ENCODE data around the gene SF3B5. TPM values are rescaled to one million over a fixed set of nuclear protein-coding genes. Genes with fewer than 3 reads are reported as not detected.

SF3B5 gene
- total RNA-seq, 1 donor from 2014 or later = 129 TPM

- DNase-seq (ENCODE audit: low read depth) (no peak), FAIRE-seq (no peak)
- Histone ChIP-seq H3K9me3 (ENCODE audit: insufficient read depth, low read depth, low read length) (no peaks in the 10 kb centered on the region), H3K4me1 (ENCODE audit: insufficient read depth, low read length) (no peaks in the 10 kb centered on the region), H3K79me2 (ENCODE audit: insufficient read depth, low read length) (no peaks in the 10 kb centered on the region), H3K36me3 (ENCODE audit: insufficient read depth, low read length) (no peaks in the 10 kb centered on the region), H2AFZ (ENCODE audit: low read depth, low read length) (no peak overlapping the region), H3K4me2 (ENCODE audit: low read length) (no peak overlapping the region), H3K27ac (ENCODE audit: low read depth, low read length) (no peak overlapping the region), H3K27me3 (ENCODE audit: insufficient read depth, low read length) (peaks cover 57% of the 10 kb centered on the region), H3K9ac (ENCODE audit: low read length) (no peak overlapping the region), H4K20me1 (ENCODE audit: insufficient read depth, low read length) (no peaks in the 10 kb centered on the region), H3K4me3 (ENCODE audit: insufficient read depth, low read depth, low read length) (no peak overlapping the region)
- Mint-ChIP-seq H3K9me3 (ENCODE audit: unreplicated experiment) (no peaks in the 10 kb centered on the region), H3K36me3 (ENCODE audit: low read depth, unreplicated experiment) (no peaks in the 10 kb centered on the region), H3K27me3 (ENCODE audit: low read depth, unreplicated experiment) (peaks cover 68% of the 10 kb centered on the region), H3K27ac (ENCODE audit: unreplicated experiment) (no peak overlapping the region), H3K4me1 (ENCODE audit: low read depth, unreplicated experiment) (peaks cover 2% of the 10 kb centered on the region), H3K4me3 (ENCODE audit: unreplicated experiment) (no peak overlapping the region)
- TF ChIP-seq EZH2 (IDR thresholded peaks at IDR 0.05; ENCODE audit: insufficient read depth, low read length) (no peak), CTCF (IDR thresholded peaks at IDR 0.05; ENCODE audit: insufficient read depth, low read depth, low read length) (no peak)
Observed at GRCh38 chr6:144066255-144066654, 29.1 kb downstream of the SF3B5 start.

- H3K4me3 Mint-ChIP-seq (ENCODE audit: unreplicated experiment) = peak overlapping the region; percentile 80
- Histone ChIP-seq H3K4me1 (ENCODE audit: insufficient read depth, low read length) (no peaks in the 10 kb centered on the region), H3K9ac (ENCODE audit: low read length) (no peak overlapping the region), H3K36me3 (ENCODE audit: insufficient read depth, low read length) (no peaks in the 10 kb centered on the region), H3K4me2 (ENCODE audit: low read length) (peak overlapping the region; percentile 93), H4K20me1 (ENCODE audit: insufficient read depth, low read length) (no peaks in the 10 kb centered on the region), H2AFZ (ENCODE audit: low read depth, low read length) (no peak overlapping the region), H3K4me3 (ENCODE audit: insufficient read depth, low read depth, low read length) (no peak overlapping the region), H3K27ac (ENCODE audit: low read depth, low read length) (no peak overlapping the region), H3K27me3 (ENCODE audit: insufficient read depth, low read length) (peaks cover 56% of the 10 kb centered on the region), H3K79me2 (ENCODE audit: insufficient read depth, low read length) (no peaks in the 10 kb centered on the region), H3K9me3 (ENCODE audit: insufficient read depth, low read depth, low read length) (no peaks in the 10 kb centered on the region)
- no peak for FAIRE-seq
- no peaks in the 10 kb centered on the region for H3K36me3 Mint-ChIP-seq (ENCODE audit: low read depth, unreplicated experiment)
- peaks cover under 1% of the 10 kb centered on the region for H3K9me3 Mint-ChIP-seq (ENCODE audit: unreplicated experiment)
- peaks cover 68% of the 10 kb centered on the region for H3K27me3 Mint-ChIP-seq (ENCODE audit: low read depth, unreplicated experiment)
- no peak for DNase-seq (ENCODE audit: low read depth)
- peaks cover 2% of the 10 kb centered on the region for H3K4me1 Mint-ChIP-seq (ENCODE audit: low read depth, unreplicated experiment)
- TF ChIP-seq EZH2 (IDR thresholded peaks at IDR 0.05; ENCODE audit: insufficient read depth, low read length) (no peak), CTCF (IDR thresholded peaks at IDR 0.05; ENCODE audit: insufficient read depth, low read depth, low read length) (no peak)
- no peak overlapping the region for H3K27ac Mint-ChIP-seq (ENCODE audit: unreplicated experiment)
Observed at GRCh38 chr6:144065213-144065660, 30.1 kb downstream of the SF3B5 start.

GRCh38 chr6:144064402-144065212 lies 30.8 kb downstream of the SF3B5 start:
- Histone ChIP-seq H3K79me2 (ENCODE audit: insufficient read depth, low read length) (no peaks in the 10 kb centered on the region), H3K4me1 (ENCODE audit: insufficient read depth, low read length) (no peaks in the 10 kb centered on the region), H2AFZ (ENCODE audit: low read depth, low read length) (peak overlapping the region; percentile 87), H3K9ac (ENCODE audit: low read length) (peak overlapping the region; percentile 54), H3K27ac (ENCODE audit: low read depth, low read length) (no peak overlapping the region), H3K9me3 (ENCODE audit: insufficient read depth, low read depth, low read length) (no peaks in the 10 kb centered on the region), H3K4me3 (ENCODE audit: insufficient read depth, low read depth, low read length) (peak overlapping the region; percentile 59), H3K4me2 (ENCODE audit: low read length) (peak overlapping the region; percentile 93), H3K36me3 (ENCODE audit: insufficient read depth, low read length) (no peaks in the 10 kb centered on the region), H4K20me1 (ENCODE audit: insufficient read depth, low read length) (no peaks in the 10 kb centered on the region), H3K27me3 (ENCODE audit: insufficient read depth, low read length) (peaks cover 56% of the 10 kb centered on the region)
- peaks cover 1% of the 10 kb centered on the region for H3K9me3 Mint-ChIP-seq (ENCODE audit: unreplicated experiment)
- H3K4me1 Mint-ChIP-seq (ENCODE audit: low read depth, unreplicated experiment) = peaks cover 2% of the 10 kb centered on the region
- no peaks in the 10 kb centered on the region for H3K36me3 Mint-ChIP-seq (ENCODE audit: low read depth, unreplicated experiment)
- DNase-seq (ENCODE audit: low read depth) = no peak
- H3K4me3 Mint-ChIP-seq (ENCODE audit: unreplicated experiment) = peak overlapping the region; percentile 80
- peaks cover 66% of the 10 kb centered on the region for H3K27me3 Mint-ChIP-seq (ENCODE audit: low read depth, unreplicated experiment)
- peak overlapping the region; percentile 20 for H3K27ac Mint-ChIP-seq (ENCODE audit: unreplicated experiment)
- FAIRE-seq = no peak
- TF ChIP-seq CTCF (IDR thresholded peaks at IDR 0.05; ENCODE audit: insufficient read depth, low read depth, low read length) = no peak
- peak; percentile 81 for TF ChIP-seq EZH2 (IDR thresholded peaks at IDR 0.05; ENCODE audit: insufficient read depth, low read length)

Data from astrocyte (in vitro differentiated cells and primary cell).